ENCODE results near the gene GARS1.

DNA sequence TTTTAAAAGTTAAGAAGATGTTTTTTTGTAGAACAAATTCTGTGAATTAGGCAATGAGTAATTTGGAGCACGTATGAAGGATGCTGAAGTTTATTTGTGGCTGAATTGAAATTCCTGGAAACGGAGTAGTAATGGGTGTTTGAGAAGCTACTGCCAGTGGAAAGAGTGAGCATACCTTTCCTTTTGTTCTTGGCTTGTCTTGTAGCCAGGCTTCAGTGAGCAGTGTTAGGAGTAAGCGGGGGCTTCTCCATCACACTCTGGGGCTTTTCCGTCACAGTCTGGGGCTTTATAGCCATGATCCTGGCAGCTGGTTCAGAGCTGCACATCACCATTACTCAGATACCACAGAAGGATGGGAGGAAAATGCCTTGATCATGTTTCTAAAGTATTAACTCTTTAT, 32.3 kb downstream of the GARS1 start:
- no peak for TF ChIP-seq POLR2A (IDR thresholded peaks at IDR 0.05)
- TF ChIP-seq, protein P1, sequence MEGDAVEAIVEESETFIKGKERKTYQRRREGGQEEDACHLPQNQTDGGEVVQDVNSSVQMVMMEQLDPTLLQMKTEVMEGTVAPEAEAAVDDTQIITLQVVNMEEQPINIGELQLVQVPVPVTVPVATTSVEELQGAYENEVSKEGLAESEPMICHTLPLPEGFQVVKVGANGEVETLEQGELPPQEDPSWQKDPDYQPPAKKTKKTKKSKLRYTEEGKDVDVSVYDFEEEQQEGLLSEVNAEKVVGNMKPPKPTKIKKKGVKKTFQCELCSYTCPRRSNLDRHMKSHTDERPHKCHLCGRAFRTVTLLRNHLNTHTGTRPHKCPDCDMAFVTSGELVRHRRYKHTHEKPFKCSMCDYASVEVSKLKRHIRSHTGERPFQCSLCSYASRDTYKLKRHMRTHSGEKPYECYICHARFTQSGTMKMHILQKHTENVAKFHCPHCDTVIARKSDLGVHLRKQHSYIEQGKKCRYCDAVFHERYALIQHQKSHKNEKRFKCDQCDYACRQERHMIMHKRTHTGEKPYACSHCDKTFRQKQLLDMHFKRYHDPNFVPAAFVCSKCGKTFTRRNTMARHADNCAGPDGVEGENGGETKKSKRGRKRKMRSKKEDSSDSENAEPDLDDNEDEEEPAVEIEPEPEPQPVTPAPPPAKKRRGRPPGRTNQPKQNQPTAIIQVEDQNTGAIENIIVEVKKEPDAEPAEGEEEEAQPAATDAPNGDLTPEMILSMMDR (IDR thresholded peaks at IDR 0.05) = no peak

All from sigmoid colon (tissue), 3 donors.